ENCODE measurements around the gene CARS2. TPM values are rescaled to one million over a fixed set of nuclear protein-coding genes. Genes with fewer than 3 reads are reported as not detected.
"Not testable (repeated sequence)": the region's sequence is repeated elsewhere in the genome, so short reads cannot be mapped to it uniquely, and the experiment has no call there.

CARS2 gene
- total and polyA plus RNA-seq, 4 donors, result 47.7 to 65.0 (median 54.2) TPM

DNA sequence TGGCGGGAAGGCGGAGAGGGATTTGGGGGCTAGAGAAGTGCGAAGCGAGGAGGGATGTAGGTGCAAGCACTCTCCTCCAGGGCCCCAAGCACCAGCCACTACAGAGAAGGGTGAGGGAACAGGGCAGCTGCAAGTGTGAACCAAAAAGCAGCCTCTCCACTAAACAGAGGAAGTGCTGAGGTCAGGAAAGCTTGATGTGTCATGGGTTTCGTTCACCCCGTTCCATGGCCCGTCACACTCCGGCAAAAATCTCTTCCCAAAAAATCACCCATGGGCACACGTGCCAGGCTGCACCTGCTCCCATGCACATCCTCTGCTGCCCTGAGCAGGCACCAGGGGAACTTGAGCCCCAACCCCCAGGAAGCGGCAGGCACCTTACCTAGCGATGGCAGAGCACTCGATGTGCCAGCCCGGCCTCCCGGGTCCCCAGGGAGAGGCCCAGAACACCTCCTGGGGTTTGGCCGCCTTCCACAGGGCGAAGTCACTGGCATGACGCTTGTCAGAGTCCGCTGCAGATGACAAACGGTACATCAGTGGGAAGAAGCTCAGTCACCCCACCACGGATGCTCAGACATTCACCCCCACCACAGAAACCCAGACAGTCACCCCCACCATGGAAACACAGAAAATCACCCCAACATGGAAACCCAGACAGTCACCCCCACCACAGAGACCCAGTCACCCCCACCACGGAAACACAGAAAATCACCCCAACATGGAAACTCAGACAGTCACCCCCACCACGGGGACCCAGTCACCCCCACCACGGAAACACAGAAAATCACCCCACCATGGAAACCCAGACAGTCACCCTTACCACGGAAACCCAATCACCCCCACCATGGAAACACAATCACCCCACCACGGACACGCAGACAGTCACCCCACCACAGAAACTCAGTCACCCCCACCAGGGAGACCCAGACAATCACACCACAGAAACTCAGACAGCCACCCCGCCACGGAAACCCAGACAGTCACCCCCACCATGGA is 29.0 kb downstream of the CARS2 start:
- H3K27me3 ChIP-seq (ENCODE audit: control insufficient read depth, insufficient read depth, low read length), result no peaks in the 10 kb centered on the region
- no peaks in the 10 kb centered on the region for H3K4me1 ChIP-seq (ENCODE audit: control insufficient read depth, insufficient read depth, low read length)
- 93% methylated on average over 19 of the region's 28 CpGs for WGBS (ENCODE audit: insufficient coverage)
- H3K27ac ChIP-seq (ENCODE audit: low read depth, low read length), result no peak overlapping the region
- peaks cover 52% of the 10 kb centered on the region for H3K36me3 ChIP-seq (ENCODE audit: control insufficient read depth, insufficient read depth, low read length)
- H3K9me3 ChIP-seq (ENCODE audit: control insufficient read depth, insufficient read depth, low read length), result no peaks in the 10 kb centered on the region
- no peak overlapping the region for H3K4me3 ChIP-seq (ENCODE audit: low read depth, low read length)
- no peak for DNase-seq (ENCODE audit: low read depth in 4 of 6, low spot score in 6 of 6)

DNA sequence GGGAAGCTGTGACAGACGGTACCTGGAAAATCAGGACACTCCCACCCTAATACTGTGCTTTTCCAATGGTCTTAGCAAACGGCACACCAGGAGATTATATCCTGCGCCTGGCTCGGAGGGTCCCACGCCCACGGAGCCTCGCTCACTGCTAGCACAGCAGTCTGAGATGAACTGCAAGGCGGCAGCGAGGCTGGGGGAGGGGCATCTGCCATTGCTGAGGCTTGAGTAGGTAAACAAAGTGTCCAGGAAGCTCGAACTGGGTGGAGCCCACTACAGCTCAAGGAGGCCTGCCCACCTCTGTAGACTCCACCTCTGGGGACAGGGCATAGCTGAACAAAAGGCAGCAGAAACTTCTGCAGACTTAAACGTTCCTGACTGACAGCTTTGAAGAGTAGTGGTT is 36.1 kb downstream of the CARS2 start:
- DNase-seq (ENCODE audit: low read depth in 4 of 6, low spot score in 6 of 6); H3K9me3 ChIP-seq (ENCODE audit: control insufficient read depth, insufficient read depth, low read length); H3K4me1 ChIP-seq (ENCODE audit: control insufficient read depth, insufficient read depth, low read length); H3K27ac ChIP-seq (ENCODE audit: low read depth, low read length); H3K4me3 ChIP-seq (ENCODE audit: low read depth, low read length); H3K27me3 ChIP-seq (ENCODE audit: control insufficient read depth, insufficient read depth, low read length): not testable (repeated sequence)
- WGBS (ENCODE audit: insufficient coverage), result 96% methylated on average over 11 of the region's 11 CpGs
- H3K36me3 ChIP-seq (ENCODE audit: control insufficient read depth, insufficient read depth, low read length), result peaks cover 25% of the 10 kb centered on the region

DNA sequence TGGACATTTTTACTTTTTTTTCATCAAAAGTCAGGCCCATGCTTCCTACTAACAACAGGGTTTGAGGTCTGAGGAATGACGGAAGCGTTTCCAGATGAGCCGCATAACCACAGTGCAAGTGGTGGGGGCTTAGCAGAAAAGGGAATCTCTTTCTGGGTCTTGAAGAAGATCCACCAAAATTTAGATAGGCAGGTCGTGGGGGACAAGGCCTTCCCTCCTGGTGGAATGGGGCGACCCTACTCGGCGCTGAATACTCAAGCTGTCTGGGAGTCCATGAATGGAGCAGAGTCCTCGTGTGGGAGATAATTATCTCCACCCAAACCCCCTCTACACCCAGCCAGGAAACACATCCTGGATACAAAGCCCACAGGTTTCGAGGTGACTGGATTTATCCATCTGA is 36.9 kb downstream of the CARS2 start:
- DNase-seq (ENCODE audit: low read depth in 4 of 6, low spot score in 6 of 6), result no peak
- H3K36me3 ChIP-seq (ENCODE audit: control insufficient read depth, insufficient read depth, low read length), result peaks cover 31% of the 10 kb centered on the region
- WGBS (ENCODE audit: insufficient coverage), result 100% methylated on average over 4 of the region's 9 CpGs
- H3K4me1 ChIP-seq (ENCODE audit: control insufficient read depth, insufficient read depth, low read length), result no peaks in the 10 kb centered on the region
- no peaks in the 10 kb centered on the region for H3K9me3 ChIP-seq (ENCODE audit: control insufficient read depth, insufficient read depth, low read length)
- H3K27ac ChIP-seq (ENCODE audit: low read depth, low read length), result no peak overlapping the region
- H3K27me3 ChIP-seq (ENCODE audit: control insufficient read depth, insufficient read depth, low read length), result no peaks in the 10 kb centered on the region
- no peak overlapping the region for H3K4me3 ChIP-seq (ENCODE audit: low read depth, low read length)

DNA sequence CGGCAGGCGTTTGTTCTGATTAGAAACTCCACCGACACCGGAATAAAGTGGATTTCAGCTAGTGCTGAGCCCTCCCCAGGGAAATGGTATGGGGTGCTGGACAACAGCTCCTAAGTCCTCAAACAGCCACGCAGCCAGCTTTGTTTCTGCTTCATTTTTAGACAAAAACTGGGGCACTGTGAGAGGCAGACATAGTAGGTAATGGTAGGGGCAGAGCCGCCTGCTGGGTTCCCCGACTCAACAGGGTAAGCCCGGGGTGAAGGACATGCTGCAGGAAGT is 39.7 kb downstream of the CARS2 start:
- no peaks in the 10 kb centered on the region for H3K9me3 ChIP-seq (ENCODE audit: control insufficient read depth, insufficient read depth, low read length)
- 92% methylated on average over 8 of the region's 8 CpGs for WGBS (ENCODE audit: insufficient coverage)
- H3K27ac ChIP-seq (ENCODE audit: low read depth, low read length), result no peak overlapping the region
- H3K4me3 ChIP-seq (ENCODE audit: low read depth, low read length), result no peak overlapping the region
- H3K36me3 ChIP-seq (ENCODE audit: control insufficient read depth, insufficient read depth, low read length), result peaks cover 49% of the 10 kb centered on the region
- no peaks in the 10 kb centered on the region for H3K4me1 ChIP-seq (ENCODE audit: control insufficient read depth, insufficient read depth, low read length)
- no peak for DNase-seq (ENCODE audit: low read depth in 4 of 6, low spot score in 6 of 6)
- H3K27me3 ChIP-seq (ENCODE audit: control insufficient read depth, insufficient read depth, low read length), result no peaks in the 10 kb centered on the region

DNA sequence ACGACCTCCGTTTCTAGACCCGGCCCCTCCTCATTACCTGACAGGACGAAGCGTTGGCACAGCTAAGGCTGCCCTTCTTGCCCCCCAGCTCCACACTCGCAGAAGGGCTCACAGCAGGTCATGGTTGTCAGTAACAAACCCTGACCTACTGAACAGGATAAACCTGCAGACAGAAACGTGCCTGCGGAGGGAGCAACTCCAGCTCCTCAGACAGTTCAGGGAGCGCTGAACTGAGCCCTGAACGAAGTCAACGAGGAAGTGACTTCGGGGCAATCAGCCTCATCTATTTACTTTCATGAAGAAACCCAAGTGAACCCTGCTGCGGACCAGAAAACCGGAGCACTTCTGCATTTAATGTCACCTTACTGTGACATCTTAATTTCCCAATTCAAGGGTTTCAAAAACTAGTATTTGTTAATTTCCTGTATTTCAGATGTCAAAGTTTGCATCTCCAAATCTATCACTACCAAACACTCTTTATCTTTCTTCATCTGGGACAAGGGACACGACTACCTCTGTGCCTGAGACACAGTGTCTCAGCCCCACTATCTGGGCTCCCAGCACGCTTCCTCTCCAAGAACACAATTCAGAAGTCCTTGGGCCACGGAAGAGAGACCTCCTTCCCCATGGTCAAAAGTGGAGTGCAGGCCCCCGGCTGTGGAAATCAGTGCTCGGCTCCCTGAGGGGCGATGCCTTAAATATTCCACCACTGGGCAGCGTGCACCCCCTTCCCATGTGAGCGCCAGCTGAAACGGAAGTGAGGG is 40.2 kb downstream of the CARS2 start:
- no peak overlapping the region for H3K27ac ChIP-seq (ENCODE audit: low read depth, low read length)
- WGBS (ENCODE audit: insufficient coverage), result 94% methylated on average over 21 of the region's 23 CpGs
- no peak for DNase-seq (ENCODE audit: low read depth in 4 of 6, low spot score in 6 of 6)
- H3K4me1 ChIP-seq (ENCODE audit: control insufficient read depth, insufficient read depth, low read length), result no peaks in the 10 kb centered on the region
- H3K9me3 ChIP-seq (ENCODE audit: control insufficient read depth, insufficient read depth, low read length), result peaks cover 2% of the 10 kb centered on the region
- H3K4me3 ChIP-seq (ENCODE audit: low read depth, low read length), result no peak overlapping the region
- no peaks in the 10 kb centered on the region for H3K27me3 ChIP-seq (ENCODE audit: control insufficient read depth, insufficient read depth, low read length)
- H3K36me3 ChIP-seq (ENCODE audit: control insufficient read depth, insufficient read depth, low read length), result peaks cover 49% of the 10 kb centered on the region

DNA sequence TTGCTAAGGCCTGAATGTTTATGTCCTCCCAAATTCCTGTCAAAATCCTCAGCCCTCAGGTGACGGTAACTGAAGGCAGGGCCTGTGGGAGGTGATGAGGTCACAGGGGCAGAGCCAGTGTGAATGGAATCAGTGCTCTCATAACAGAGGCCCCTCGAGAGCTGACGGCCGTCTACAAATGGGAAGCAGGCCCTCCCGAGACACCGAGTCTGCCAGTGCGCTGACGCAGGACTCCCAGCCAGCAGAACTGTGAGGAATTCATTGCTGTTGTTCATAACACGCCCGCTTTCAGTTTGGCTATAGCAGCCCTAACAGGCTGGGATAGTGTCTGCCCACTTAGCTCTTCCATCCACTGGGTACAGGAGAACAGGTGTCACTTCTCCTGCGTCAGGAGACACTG is 41.2 kb downstream of the CARS2 start:
- H3K27me3 ChIP-seq (ENCODE audit: control insufficient read depth, insufficient read depth, low read length), result no peaks in the 10 kb centered on the region

DNA sequence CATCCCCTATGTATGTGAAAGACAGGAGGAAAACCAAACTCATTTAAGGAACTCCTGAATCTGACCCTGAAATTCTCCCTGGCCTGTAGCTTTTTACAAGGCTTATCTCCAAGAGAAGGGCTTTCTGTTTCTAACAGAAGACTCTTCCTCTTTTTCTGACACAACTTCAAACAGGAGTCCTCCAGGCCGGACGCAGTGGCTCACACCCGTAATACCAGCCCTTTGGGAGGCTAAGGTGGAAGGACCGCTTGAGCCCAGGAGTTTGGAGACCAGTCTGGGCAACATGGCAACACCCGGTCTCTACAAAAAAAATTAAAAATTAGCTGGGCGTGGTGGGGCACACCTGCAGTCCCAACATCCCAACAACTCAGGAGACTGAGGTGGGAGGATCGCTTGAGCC is 41.9 kb downstream of the CARS2 start:
- H3K9me3 ChIP-seq (ENCODE audit: control insufficient read depth, insufficient read depth, low read length), result peaks cover 7% of the 10 kb centered on the region
- 88% methylated on average over 7 of the region's 7 CpGs for WGBS (ENCODE audit: insufficient coverage)
- H3K36me3 ChIP-seq (ENCODE audit: control insufficient read depth, insufficient read depth, low read length), result peaks cover 45% of the 10 kb centered on the region
- no peak for DNase-seq (ENCODE audit: low read depth in 4 of 6, low spot score in 6 of 6)
- H3K27ac ChIP-seq (ENCODE audit: low read depth, low read length), result no peak overlapping the region
- H3K4me1 ChIP-seq (ENCODE audit: control insufficient read depth, insufficient read depth, low read length), result no peaks in the 10 kb centered on the region
- H3K4me3 ChIP-seq (ENCODE audit: low read depth, low read length), result no peak overlapping the region
- no peaks in the 10 kb centered on the region for H3K27me3 ChIP-seq (ENCODE audit: control insufficient read depth, insufficient read depth, low read length)

More for the DNA sequence above, 41.2 kb downstream of the CARS2 start:
- H3K4me1 ChIP-seq (ENCODE audit: control insufficient read depth, insufficient read depth, low read length), result no peaks in the 10 kb centered on the region
- no peak overlapping the region for H3K27ac ChIP-seq (ENCODE audit: low read depth, low read length)
- H3K9me3 ChIP-seq (ENCODE audit: control insufficient read depth, insufficient read depth, low read length), result peaks cover 7% of the 10 kb centered on the region
- H3K36me3 ChIP-seq (ENCODE audit: control insufficient read depth, insufficient read depth, low read length), result peaks cover 47% of the 10 kb centered on the region
- 86% methylated on average over 9 of the region's 11 CpGs for WGBS (ENCODE audit: insufficient coverage)
- no peak overlapping the region for H3K4me3 ChIP-seq (ENCODE audit: low read depth, low read length)
- DNase-seq (ENCODE audit: low read depth in 4 of 6, low spot score in 6 of 6), result no peak

DNA sequence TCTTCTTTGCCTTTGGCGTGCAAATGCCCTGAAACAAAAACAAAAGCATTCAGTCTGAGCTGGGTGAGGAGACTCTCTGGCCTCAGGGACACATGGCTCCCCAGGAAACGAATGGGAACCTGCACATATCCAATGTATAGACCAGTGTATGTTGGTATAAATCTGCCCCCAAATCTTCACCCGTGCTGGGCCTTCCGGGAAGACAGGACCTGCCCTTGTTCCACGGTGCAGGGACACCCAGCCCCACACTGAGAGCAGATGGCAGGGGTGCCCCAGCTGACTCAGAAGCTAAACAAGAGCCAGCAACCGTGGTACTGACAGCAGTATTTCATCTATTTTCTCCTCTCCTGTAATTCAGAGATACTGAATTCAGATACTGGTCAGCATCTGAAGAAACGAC is 42.4 kb downstream of the CARS2 start:
- H3K36me3 ChIP-seq (ENCODE audit: control insufficient read depth, insufficient read depth, low read length), result peaks cover 44% of the 10 kb centered on the region
- no peaks in the 10 kb centered on the region for H3K27me3 ChIP-seq (ENCODE audit: control insufficient read depth, insufficient read depth, low read length)
- H3K27ac ChIP-seq (ENCODE audit: low read depth, low read length), result no peak overlapping the region
- no peak for DNase-seq (ENCODE audit: low read depth in 4 of 6, low spot score in 6 of 6)
- H3K4me1 ChIP-seq (ENCODE audit: control insufficient read depth, insufficient read depth, low read length), result no peaks in the 10 kb centered on the region
- peaks cover 7% of the 10 kb centered on the region for H3K9me3 ChIP-seq (ENCODE audit: control insufficient read depth, insufficient read depth, low read length)
- WGBS (ENCODE audit: insufficient coverage), result 70% methylated on average over 5 of the region's 7 CpGs
- H3K4me3 ChIP-seq (ENCODE audit: low read depth, low read length), result no peak overlapping the region

DNA sequence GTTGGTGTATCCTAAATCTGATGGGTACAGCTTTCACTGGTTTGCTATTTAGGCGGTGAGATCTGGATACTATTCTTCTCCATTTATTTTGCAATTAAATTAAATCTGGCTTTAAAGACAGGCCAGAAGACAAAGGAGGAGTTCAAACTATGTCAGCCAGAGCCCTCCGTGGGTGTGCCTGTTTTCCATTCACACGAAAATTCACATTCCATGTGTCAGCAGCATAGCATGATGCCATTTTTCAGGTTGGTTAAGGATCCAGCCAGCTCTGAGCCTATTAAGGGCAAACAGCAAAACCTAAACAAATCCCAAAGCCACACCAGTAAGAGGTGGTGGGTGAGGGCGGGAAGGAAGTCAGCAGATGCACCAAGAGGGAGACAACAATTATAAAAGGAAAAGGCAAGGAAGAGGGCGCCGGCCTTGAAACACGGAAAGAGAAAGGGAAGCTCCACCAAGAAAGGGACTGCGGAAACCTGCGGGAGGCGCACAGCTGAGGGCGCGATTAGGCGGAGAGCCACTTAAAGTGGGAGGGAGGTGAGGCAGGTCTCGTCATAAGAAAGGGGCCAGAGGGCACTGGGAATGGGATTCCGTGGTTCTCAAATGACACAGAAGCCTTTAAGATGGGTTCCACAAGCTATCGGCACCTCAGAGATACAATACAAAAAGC is 43.0 kb downstream of the CARS2 start:
- H3K27me3 ChIP-seq (ENCODE audit: control insufficient read depth, insufficient read depth, low read length), result no peaks in the 10 kb centered on the region
- H3K4me3 ChIP-seq (ENCODE audit: low read depth, low read length), result no peak overlapping the region
- WGBS (ENCODE audit: insufficient coverage), result over 99% methylated on average over 13 of the region's 16 CpGs
- H3K27ac ChIP-seq (ENCODE audit: low read depth, low read length), result no peak overlapping the region
- H3K36me3 ChIP-seq (ENCODE audit: control insufficient read depth, insufficient read depth, low read length), result peaks cover 39% of the 10 kb centered on the region
- DNase-seq (ENCODE audit: low read depth in 4 of 6, low spot score in 6 of 6), result no peak
- H3K4me1 ChIP-seq (ENCODE audit: control insufficient read depth, insufficient read depth, low read length), result no peaks in the 10 kb centered on the region
- H3K9me3 ChIP-seq (ENCODE audit: control insufficient read depth, insufficient read depth, low read length), result peaks cover 7% of the 10 kb centered on the region
